HepG2 (cell line): ENCODE measurements around the gene YIPF4. TPM values are rescaled to one million over a fixed set of nuclear protein-coding genes. Genes with fewer than 3 reads are reported as not detected.

Experiments used
- BRCA1 ChIP-seq: sonication (generic); formaldehyde crosslinking; IDR thresholded peaks from 2 replicates; pipeline ENCODE4 v1.4.0; 2020; ENCODE audit warnings: missing genetic modification reagents
- CBX1 ChIP-seq: IDR thresholded peaks from one replicate; pipeline ENCODE4 v1.6.1; 2016; ENCODE audit warnings: antibody characterized with exemption, low read depth
- FOXJ3 ChIP-seq: sonication (generic); formaldehyde crosslinking; IDR thresholded peaks from 2 replicates; pipeline ENCODE4 v1.4.0; 2020; ENCODE audit warnings: missing genetic modification reagents, mild to moderate bottlenecking, borderline replicate concordance
- HMGA1 ChIP-seq: sonication (generic); formaldehyde crosslinking; conservative IDR thresholded peaks from 2 replicates; pipeline ENCODE4 v1.4.0; 2020; ENCODE audit warnings: missing genetic modification reagents
- KDM5A ChIP-seq: fragments of 200-600 bp; sonication (generic); IDR thresholded peaks from 2 replicates; pipeline ENCODE4 v1.7.0; 2018; ENCODE audit warnings: antibody characterized with exemption, mild to moderate bottlenecking, low read length, borderline replicate concordance
- MBD4 ChIP-seq: IDR thresholded peaks from 2 replicates; pipeline ENCODE4 v1.6.1; 2012; ENCODE audit warnings: low read length, inconsistent platforms, borderline replicate concordance
- NAIF1 ChIP-seq: sonication (generic); formaldehyde crosslinking; IDR thresholded peaks from 2 replicates; pipeline ENCODE4 v1.5.0; 2020; ENCODE audit warnings: mild to moderate bottlenecking, missing genetic modification reagents, borderline replicate concordance
- ONECUT2 ChIP-seq: sonication (generic); formaldehyde crosslinking; IDR thresholded peaks from 2 replicates; pipeline ENCODE4 v1.4.0; 2020; ENCODE audit warnings: missing genetic modification reagents
- POLR2AphosphoS2 ChIP-seq: IDR thresholded peaks from 2 replicates; pipeline ENCODE4 v1.6.1; 2011; ENCODE audit warnings: low read depth, low read length, improper control_type of control experiment
- RFXANK ChIP-seq: IDR thresholded peaks from 2 replicates; pipeline ENCODE4 v1.6.1; 2016
- U2AF2 ChIP-seq: fragments of 200-400 bp; formaldehyde crosslinking; IDR thresholded peaks from 2 replicates; pipeline ENCODE4 v1.6.1; 2017; ENCODE audit warnings: low read depth, mild to moderate bottlenecking, low read length
- ZBTB20 ChIP-seq: sonication (generic); formaldehyde crosslinking; IDR thresholded peaks from 2 replicates; pipeline ENCODE4 v1.8.1; 2023; ENCODE audit warnings: missing genetic modification reagents, low read depth, mild to moderate bottlenecking, borderline replicate concordance
- ZEB1 ChIP-seq: IDR thresholded peaks from 2 replicates; pipeline ENCODE4 v1.6.1; 2012; ENCODE audit warnings: mild to moderate bottlenecking, low read depth, inconsistent platforms; ENCODE audit not compliant: insufficient replicate concordance
- ZNF235 ChIP-seq: sonication (generic); formaldehyde crosslinking; IDR thresholded peaks from 2 replicates; pipeline ENCODE4 v1.8.1; 2023; ENCODE audit warnings: mild to moderate bottlenecking, missing genetic modification reagents, borderline replicate concordance
- ZNF572 ChIP-seq: sonication (generic); formaldehyde crosslinking; IDR thresholded peaks from 2 replicates; pipeline ENCODE4 v1.5.1; 2020; ENCODE audit warnings: mild to moderate bottlenecking, missing genetic modification reagents
- ZNF773 ChIP-seq: sonication (generic); formaldehyde crosslinking; IDR thresholded peaks from 2 replicates; pipeline ENCODE4 v1.4.0; 2020; ENCODE audit warnings: missing genetic modification reagents, borderline replicate concordance
- ZNF776 ChIP-seq: sonication (generic); formaldehyde crosslinking; IDR thresholded peaks from 2 replicates; pipeline ENCODE4 v1.4.0; 2020; ENCODE audit warnings: mild to moderate bottlenecking, missing genetic modification reagents
- ZNF816 ChIP-seq: sonication (generic); formaldehyde crosslinking; IDR thresholded peaks from 2 replicates; pipeline ENCODE4 v1.8.0; 2022; ENCODE audit warnings: missing genetic modification reagents, mild to moderate bottlenecking, borderline replicate concordance
- polyA plus RNA-seq, 8 experiments: library from polyadenylated mRNA; depleted of rRNA in 3 of 8; stranded (reverse) in 7 of 8; unstranded in 1 of 8; fragments of >200 nt; fragmentation: Illumina TruSeq in 4 of 8; extraction: Trizol in 4 of 8; gene quantifications; 2 replicates each; pipeline versions ENCODE4 v1.2.1 to v1.2.3, GENCODE V29; 2011 to 2016; ENCODE audit warnings: low read depth in 4 of 8, missing spikeins in 1 of 8, mixed read lengths in 1 of 8; ENCODE audit not compliant: insufficient read depth in 1 of 8
- total RNA-seq, 5 experiments: library from RNA; depleted of rRNA; stranded (reverse); fragments of >200 nt; fragmentation: Illumina TruSeq; extraction: Trizol; gene quantifications; 2 replicates each; pipeline ENCODE4 v1.2.3, GENCODE V29; 2016; ENCODE audit warnings: low read depth in 1 of 5
- TF ChIP-seq, protein P1 (sequence below): sonication (generic); formaldehyde crosslinking; IDR thresholded peaks from 2 replicates; pipeline ENCODE4 v1.4.0; 2020; ENCODE audit warnings: mild to moderate bottlenecking, missing genetic modification reagents
- TF ChIP-seq, protein P2 (sequence below): sonication (generic); formaldehyde crosslinking; IDR thresholded peaks from 2 replicates; pipeline ENCODE4 v1.4.0; 2020; ENCODE audit warnings: missing genetic modification reagents
- TF ChIP-seq, protein P3 (sequence below): sonication (generic); formaldehyde crosslinking; IDR thresholded peaks from 2 replicates; pipeline ENCODE4 v1.5.1; 2020; ENCODE audit warnings: missing genetic modification reagents, mild to moderate bottlenecking, borderline replicate concordance
- TF ChIP-seq, protein P4 (sequence below): IDR thresholded peaks from 2 replicates; pipeline ENCODE4 v1.6.1; 2016; ENCODE audit warnings: low read depth, borderline replicate concordance

Gene YIPF4
- total and polyA plus RNA-seq, 2 of the 13 experiments (the other 11 are each of a cell fraction or from before 2014, with no cell fraction given) = 19.0 to 43.9 TPM

DNA sequence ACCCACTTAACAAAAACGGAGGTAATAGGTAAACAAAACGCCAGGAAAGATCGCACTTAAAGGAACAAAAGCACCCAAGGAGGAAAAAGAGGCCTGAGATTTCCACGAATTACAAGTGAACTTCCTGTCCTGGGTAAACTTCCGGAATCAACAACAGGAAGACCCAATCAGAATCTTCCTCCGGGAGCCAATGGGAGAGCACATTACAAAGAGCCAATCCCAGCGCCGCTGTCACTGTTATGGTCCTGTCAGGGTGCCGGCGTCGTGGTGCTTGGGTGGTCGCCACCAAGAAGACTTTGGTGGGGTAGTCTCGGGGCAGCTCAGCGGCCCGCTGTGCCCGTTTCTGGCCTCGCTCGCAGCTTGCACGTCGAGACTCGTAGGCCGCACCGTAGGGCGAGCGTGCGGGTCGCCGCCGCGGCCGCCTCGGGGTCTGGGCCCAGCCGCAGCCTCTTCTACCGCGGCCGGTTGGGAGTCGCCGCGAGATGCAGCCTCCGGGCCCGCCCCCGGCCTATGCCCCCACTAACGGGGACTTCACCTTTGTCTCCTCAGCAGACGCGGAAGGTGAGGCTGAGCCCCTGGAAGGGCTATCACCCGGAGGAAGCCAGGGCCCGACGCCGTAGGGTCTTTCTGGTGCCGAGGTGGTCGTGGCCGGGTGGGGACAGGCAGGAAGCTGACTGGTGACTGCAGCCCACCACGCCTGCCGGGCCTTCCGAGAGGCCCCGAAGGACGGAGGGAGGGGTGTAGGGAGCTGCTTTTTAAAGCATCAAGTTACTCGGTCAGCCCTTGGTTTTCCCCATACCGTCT, at the start of gene YIPF4 (continued):
- TF ChIP-seq FOXJ3 (CRISPR knock-in tag) = peak; percentile 92
- peak; percentile 98 for TF ChIP-seq KDM5A
- TF ChIP-seq ZNF235 (CRISPR knock-in tag) = no peak; the same call in 1 of the 2 replicates
- TF ChIP-seq, protein P1, sequence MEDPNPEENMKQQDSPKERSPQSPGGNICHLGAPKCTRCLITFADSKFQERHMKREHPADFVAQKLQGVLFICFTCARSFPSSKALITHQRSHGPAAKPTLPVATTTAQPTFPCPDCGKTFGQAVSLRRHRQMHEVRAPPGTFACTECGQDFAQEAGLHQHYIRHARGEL (CRISPR knock-in tag) = no peak
- peak; percentile 97 for TF ChIP-seq ZNF816
- TF ChIP-seq, protein P2, sequence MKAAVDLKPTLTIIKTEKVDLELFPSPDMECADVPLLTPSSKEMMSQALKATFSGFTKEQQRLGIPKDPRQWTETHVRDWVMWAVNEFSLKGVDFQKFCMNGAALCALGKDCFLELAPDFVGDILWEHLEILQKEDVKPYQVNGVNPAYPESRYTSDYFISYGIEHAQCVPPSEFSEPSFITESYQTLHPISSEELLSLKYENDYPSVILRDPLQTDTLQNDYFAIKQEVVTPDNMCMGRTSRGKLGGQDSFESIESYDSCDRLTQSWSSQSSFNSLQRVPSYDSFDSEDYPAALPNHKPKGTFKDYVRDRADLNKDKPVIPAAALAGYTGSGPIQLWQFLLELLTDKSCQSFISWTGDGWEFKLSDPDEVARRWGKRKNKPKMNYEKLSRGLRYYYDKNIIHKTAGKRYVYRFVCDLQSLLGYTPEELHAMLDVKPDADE = peak; percentile 89
- TF ChIP-seq, protein P3, sequence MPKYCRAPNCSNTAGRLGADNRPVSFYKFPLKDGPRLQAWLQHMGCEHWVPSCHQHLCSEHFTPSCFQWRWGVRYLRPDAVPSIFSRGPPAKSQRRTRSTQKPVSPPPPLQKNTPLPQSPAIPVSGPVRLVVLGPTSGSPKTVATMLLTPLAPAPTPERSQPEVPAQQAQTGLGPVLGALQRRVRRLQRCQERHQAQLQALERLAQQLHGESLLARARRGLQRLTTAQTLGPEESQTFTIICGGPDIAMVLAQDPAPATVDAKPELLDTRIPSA (CRISPR knock-in tag) = 0 out of 2 replicates have a peak, but pooled peaks have one; percentile 21
- TF ChIP-seq ONECUT2 (CRISPR knock-in tag) = no peak
- TF ChIP-seq MBD4 = no peak
- 0 out of 2 replicates have a peak, but pooled peaks have one; percentile 14 for TF ChIP-seq NAIF1 (CRISPR knock-in tag)
- TF ChIP-seq CBX1 = peak; percentile 25
- peak; percentile 80; the same call in 1 of the 2 replicates for TF ChIP-seq BRCA1 (CRISPR knock-in tag)
- TF ChIP-seq ZNF776 (CRISPR knock-in tag) = peak; percentile 19; the same call in 1 of the 2 replicates
- TF ChIP-seq RFXANK (CRISPR knock-in tag) = peak; percentile 93
- TF ChIP-seq POLR2AphosphoS2 = 0 out of 2 replicates have a peak, but pooled peaks have one; percentile 60
- peak; percentile 37 for TF ChIP-seq ZEB1
- TF ChIP-seq, protein P4, sequence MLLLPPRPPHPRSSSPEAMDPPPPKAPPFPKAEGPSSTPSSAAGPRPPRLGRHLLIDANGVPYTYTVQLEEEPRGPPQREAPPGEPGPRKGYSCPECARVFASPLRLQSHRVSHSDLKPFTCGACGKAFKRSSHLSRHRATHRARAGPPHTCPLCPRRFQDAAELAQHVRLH (CRISPR knock-in tag) = peak; percentile 16; the same call in 1 of the 2 replicates
- TF ChIP-seq HMGA1 (CRISPR knock-in tag) = no peak
- TF ChIP-seq ZBTB20 (CRISPR knock-in tag) = peak; percentile 24; the same call in 1 of the 2 replicates
- TF ChIP-seq ZNF572 (CRISPR knock-in tag) = no peak
- no peak for TF ChIP-seq U2AF2
- peak; percentile 85; the same call in 1 of the 2 replicates for TF ChIP-seq ZNF773 (CRISPR knock-in tag)
